Right atrium auricular region (tissue), 2 donors: ENCODE results near the gene RNF157. TPM values are rescaled to one million over a fixed set of nuclear protein-coding genes. Genes with fewer than 3 reads are reported as not detected.
A peak's percentile ranks its signal among the peaks of the same experiment; 100 is the strongest.

ENCODE experiments used
- DNase-seq: peaks from one replicate; pipeline ENCODE4 v3.0.0-alpha.2; 2019; ENCODE audit warnings: low spot score
- H3K27ac ChIP-seq, 2 donors: fragments of 200-600 bp; sonication (generic); 1 replicate in 1 of 2; 2 replicates in 1 of 2; pipeline ENCODE4 v1.5.1; 2016 to 2019
- H3K27me3 ChIP-seq, 2 donors: fragments of 200-600 bp; sonication (generic); one replicate each; pipeline versions ENCODE4 v1.5.1 to v1.6.0; 2017 to 2019
- H3K36me3 ChIP-seq: fragments of 200-600 bp; sonication (generic); one replicate; pipeline ENCODE4 v1.5.1; 2016
- H3K4me1 ChIP-seq, 2 donors: fragments of 200-600 bp; sonication (generic); one replicate each; pipeline versions ENCODE4 v1.5.1 to v1.6.0; 2017 to 2019
- H3K4me3 ChIP-seq, 2 donors: fragments of 200-600 bp; sonication (generic); 1 replicate in 1 of 2; 2 replicates in 1 of 2; pipeline ENCODE4 v1.5.1; 2017 to 2019; ENCODE audit warnings: mild to moderate bottlenecking in 1 of 2, moderate library complexity in 1 of 2
- H3K9me3 ChIP-seq, 2 donors: fragments of 200-600 bp; sonication (generic); one replicate each; pipeline ENCODE4 v1.5.1; 2019
- CTCF ChIP-seq, 2 donors: fragments of 200-600 bp; sonication (generic); IDR thresholded peaks; one replicate each; pipeline ENCODE4 v1.5.1; 2019; ENCODE audit warnings: antibody characterized with exemption in 2 of 2
- total RNA-seq, 2 donors: library from RNA; depleted of rRNA; stranded (reverse); fragments of >200 nt; gene quantifications; one replicate each; pipeline ENCODE4 v1.1.0, GENCODE V29; 2016

RNF157 gene
- total RNA-seq, 2 donors from 2014 or later, result 9.5 to 13.0 TPM

DNA sequence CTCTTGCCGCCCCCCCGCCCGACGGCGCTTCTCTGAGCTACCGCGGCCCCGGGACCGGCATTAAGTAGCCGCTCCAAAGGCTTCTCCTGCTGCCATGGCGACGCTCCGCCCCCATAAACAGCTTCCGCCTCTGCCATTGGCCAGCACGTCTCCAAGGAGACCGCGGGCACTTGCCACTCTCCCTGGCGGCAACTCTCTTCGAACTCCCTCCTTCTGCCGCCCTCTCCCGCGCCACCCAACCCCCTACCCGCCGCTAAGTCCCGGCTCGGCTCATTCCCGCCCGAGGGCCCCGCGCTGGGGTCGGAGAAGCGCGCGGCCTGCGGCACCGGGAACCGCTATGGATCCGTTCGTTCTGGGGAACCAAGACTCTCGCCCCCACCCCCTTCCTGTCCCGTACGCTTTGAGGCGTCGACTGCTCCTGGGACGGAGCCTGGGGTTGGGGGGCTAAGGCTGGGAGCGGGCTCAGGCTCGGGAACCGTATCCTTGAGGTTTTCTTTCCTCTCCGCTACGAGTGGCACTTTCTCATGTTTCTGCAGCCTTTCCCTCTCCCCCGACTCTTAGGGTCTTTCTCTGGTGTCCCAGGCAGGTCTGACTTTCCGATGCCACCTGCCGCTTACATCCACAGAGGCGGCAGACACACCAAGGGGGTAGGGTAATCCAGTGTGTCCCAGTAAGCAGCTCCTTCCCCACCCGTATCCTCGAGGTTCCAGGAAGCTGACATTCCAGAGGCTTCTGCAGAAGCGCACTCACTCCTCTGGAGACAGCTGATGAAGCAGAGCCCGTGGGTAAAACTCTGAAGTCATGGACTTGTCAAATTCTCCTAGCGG is 98.9 kb downstream of the RNF157 start, which contains the start of gene FOXJ1:
Gene FOXJ1, minus strand, starts transcription at position 34 of the 827 bp plus-strand sequence. CDS start 850 bp downstream, outside the sequence.
- no peaks in the 10 kb centered on the region for H3K36me3 ChIP-seq
- peaks cover 22 to 35% of the 10 kb centered on the region in 2 donors for H3K27me3 ChIP-seq
- no peak for TF ChIP-seq CTCF (IDR thresholded peaks at IDR 0.05)
- DNase-seq, result peak; percentile 90
- no peaks in the 10 kb centered on the region for H3K9me3 ChIP-seq
- H3K4me1 ChIP-seq, result peaks cover 4 to 59% of the 10 kb centered on the region in 2 donors
- peak within 1 kb of the TSS; percentile 29 to 53 for H3K4me3 ChIP-seq
- no peak within 1 kb of the TSS for H3K27ac ChIP-seq

- Histone ChIP-seq H3K36me3 (no peaks in the 10 kb centered on the region), H3K4me1 (peaks cover 4 to 53% of the 10 kb centered on the region in 2 donors), H3K27me3 (peaks cover 22 to 35% of the 10 kb centered on the region in 2 donors), H3K9me3 (no peaks in the 10 kb centered on the region), H3K27ac (no peak overlapping the region), H3K4me3 (peak overlapping the region; percentile 29 to 53)
- no peak for DNase-seq
- TF ChIP-seq CTCF (IDR thresholded peaks at IDR 0.05), result no peak
Observed at GRCh38 chr17:76140661-76141211, 99.6 kb downstream of the RNF157 start.

GRCh38 chr17:76139801-76140660 is 100.3 kb downstream of the RNF157 start:
- TF ChIP-seq CTCF (IDR thresholded peaks at IDR 0.05), result no peak
- DNase-seq, result no peak
- Histone ChIP-seq H3K4me3 (peak overlapping the region in 1 of 2 donors; percentile 53), H3K27me3 (peaks cover 22 to 35% of the 10 kb centered on the region in 2 donors), H3K4me1 (peaks cover 4 to 46% of the 10 kb centered on the region in 2 donors), H3K27ac (no peak overlapping the region), H3K9me3 (no peaks in the 10 kb centered on the region), H3K36me3 (no peaks in the 10 kb centered on the region)

- Histone ChIP-seq H3K9me3 (no peaks in the 10 kb centered on the region), H3K4me1 (peaks cover 4 to 43% of the 10 kb centered on the region in 2 donors), H3K27me3 (peaks cover 26 to 35% of the 10 kb centered on the region in 2 donors), H3K4me3 (no peak overlapping the region), H3K27ac (no peak overlapping the region), H3K36me3 (no peaks in the 10 kb centered on the region)
- TF ChIP-seq CTCF (IDR thresholded peaks at IDR 0.05), result no peak
- no peak for DNase-seq
Observed at GRCh38 chr17:76138896-76139752, 101.2 kb downstream of the RNF157 start.
